HK-2 (cell line): Measurements from ENCODE around the gene KRR1.
"Not testable (repeated sequence)": the region's sequence is repeated elsewhere in the genome, so short reads cannot be mapped to it uniquely, and the experiment has no call there.

Experiments used
- DNase-seq: peaks from one replicate; pipeline ENCODE4 v3.0.0-alpha.2; 2018; ENCODE audit not compliant: unreplicated experiment

Gene KRR1

DNA sequence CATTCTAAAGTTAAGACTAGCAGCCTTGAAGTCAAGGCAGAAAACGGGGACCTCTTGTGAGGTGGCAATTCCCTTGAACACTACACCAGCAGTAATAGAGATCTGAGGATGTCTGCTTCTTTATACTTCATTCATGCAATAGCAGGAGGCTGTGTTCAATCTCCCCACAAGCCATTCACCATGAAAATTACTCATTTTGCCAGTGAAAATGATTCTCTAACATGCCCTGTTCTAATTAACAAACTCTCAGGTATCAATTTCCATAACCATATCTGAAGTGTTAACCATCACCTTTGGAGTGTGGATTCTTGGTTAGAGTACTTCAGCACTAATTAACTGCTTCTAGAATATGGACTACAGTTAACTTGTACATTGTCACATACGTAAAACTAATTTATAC, 34.3 kb downstream of the KRR1 start:
- DNase-seq: no peak

- DNase-seq: no peak
These were observed 35.3 kb downstream of the KRR1 start for GRCh38 chr12:75476071-75476470.

- no peak for DNase-seq
These were observed 37.3 kb downstream of the KRR1 start for GRCh38 chr12:75474116-75474515.

DNA sequence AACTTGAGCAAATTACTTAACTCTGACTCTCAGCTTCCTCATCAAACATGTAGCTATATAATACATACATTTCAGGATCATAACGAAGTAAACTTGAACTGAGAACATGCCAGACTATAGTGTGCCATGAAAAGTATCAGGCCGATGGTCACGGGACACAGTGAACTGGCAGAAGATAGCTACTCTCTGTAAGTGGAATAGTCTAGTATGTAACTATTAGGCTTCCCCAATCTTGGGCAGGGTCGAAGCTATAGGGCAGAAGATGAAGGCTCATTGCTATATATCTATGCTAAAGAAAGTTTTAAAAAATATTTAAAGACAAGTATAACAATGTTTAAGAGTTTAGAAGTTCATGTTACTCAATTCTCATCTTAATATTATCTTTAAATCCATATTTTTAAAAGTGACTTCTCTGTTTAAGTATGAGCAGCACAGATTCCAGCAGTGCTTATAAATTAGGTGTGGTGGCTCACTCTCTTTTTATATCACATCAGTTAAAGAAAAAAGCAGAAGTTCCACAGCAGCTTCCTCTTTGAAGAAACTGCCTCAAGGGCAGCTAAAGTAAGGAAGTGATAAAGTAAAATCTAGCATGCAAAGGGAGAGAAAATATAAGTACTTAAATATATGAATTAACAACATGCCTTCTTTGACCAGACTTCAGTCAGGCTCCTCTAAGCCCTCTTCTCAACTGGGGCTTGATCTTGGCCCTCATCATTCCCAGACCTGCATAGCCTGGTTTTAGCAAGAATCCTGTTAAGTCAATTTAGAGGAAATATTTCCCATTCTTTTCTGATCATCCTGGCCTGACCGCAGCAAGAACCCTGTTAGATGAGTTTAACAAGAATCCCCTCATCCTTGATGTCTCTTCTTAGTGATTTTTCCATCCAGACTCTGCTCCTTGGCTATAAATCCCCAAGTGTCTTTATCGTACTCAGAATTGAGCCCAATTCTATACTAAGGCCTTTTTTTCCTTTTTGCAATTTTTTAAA, 39.2 kb downstream of the KRR1 start:
- no peak for DNase-seq

- DNase-seq: no peak
These were observed 51.2 kb downstream of the KRR1 start for GRCh38 chr12:75460204-75460603.

GRCh38 chr12:75459755-75460154, 51.7 kb downstream of the KRR1 start:
- DNase-seq: no peak

GRCh38 chr12:75457866-75458265, 53.5 kb downstream of the KRR1 start:
- not testable (repeated sequence) for DNase-seq

DNA sequence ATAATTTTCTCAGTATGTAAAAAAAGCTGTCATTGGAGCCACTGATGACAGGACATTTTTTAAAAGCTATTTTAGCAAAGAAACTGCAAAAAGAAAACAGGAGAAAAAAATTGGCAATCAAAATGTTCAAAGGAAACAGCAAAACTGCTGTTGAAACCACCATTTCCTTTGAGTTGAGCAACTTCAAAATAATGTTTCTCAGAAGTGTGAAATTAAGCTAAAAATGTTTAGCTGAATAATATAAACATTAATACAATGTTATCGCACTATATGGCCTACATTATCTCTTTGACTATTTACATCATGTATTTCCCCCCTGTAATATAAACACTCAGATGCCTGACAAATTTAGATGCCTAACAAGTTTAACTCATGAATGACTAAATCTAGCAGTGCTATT, 54.2 kb downstream of the KRR1 start:
- DNase-seq: no peak

GRCh38 chr12:75455839-75456238, 55.6 kb downstream of the KRR1 start:
- DNase-seq: no peak

DNA sequence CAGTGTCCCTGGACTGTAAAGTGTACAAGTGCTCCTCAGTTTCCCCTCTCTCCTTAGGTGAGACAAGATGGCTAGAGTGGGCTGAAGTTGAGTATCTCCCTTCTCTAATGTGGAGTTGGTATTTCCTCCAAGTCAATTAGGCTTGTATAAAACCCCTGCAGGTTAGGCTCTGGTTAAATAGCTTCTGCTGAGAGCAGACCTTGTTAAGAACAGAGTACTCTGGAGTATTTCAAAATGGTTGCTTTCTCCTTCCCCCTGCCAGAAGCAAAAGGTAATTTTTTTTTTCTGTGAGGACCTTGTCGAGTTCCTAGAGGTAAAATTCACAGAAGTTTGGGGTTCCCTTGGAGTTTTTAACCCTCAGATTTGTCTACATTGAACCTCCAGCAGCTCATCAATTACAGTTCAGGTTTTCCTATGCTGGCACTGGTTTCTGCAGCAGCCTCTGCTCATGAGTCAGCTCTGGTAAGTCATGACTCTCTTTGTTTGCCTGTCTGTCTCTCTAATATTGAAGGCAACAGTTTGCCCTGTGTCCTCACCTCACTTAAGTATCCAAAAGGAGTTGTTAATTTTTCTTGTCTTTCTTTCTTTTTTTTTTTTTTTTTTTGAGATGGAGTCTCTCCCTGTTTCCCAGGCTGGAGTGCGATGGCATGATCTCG, 58.6 kb downstream of the KRR1 start:
- DNase-seq: no peak

GRCh38 chr12:75447691-75448393, 63.6 kb downstream of the KRR1 start:
- no peak for DNase-seq

DNA sequence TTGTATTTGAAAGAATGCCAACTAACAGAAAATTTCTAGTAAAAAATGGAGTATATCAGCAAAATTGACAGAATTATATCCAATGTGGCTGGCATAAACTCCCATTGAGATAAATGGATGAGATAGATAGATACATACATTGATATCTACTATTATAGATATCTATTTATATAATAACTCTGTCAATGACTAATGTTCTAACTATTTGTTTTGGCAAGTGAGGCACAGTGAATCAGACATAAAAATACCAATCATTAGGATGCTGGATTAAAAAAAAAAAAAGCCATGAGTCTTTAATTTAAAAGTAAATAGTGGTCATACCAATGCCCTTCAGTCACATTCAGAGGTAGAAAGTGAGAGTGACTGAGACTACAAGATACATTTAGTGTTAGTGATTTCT, 64.6 kb downstream of the KRR1 start:
- DNase-seq: no peak

DNA sequence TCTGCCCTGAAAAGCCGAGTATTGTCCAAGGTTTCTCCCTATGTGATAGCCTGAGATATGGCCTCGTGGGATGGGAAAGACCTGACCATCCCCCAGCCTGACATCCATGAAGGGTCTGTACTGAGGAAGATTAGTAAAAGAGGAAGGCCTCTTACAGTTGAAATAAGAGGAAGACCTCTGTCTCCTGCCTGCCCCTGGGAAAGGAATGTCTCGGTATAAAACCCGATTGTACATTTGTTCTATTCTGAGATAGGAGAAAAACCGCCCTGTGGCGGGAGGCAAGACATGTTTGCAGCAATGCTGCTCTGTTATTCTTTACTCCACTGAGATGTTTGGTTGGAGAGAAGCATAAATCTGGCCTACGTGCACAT, 66.3 kb downstream of the KRR1 start:
- DNase-seq: not testable (repeated sequence)

GRCh38 chr12:75444429-75445136, 66.8 kb downstream of the KRR1 start:
- DNase-seq: no peak

DNA sequence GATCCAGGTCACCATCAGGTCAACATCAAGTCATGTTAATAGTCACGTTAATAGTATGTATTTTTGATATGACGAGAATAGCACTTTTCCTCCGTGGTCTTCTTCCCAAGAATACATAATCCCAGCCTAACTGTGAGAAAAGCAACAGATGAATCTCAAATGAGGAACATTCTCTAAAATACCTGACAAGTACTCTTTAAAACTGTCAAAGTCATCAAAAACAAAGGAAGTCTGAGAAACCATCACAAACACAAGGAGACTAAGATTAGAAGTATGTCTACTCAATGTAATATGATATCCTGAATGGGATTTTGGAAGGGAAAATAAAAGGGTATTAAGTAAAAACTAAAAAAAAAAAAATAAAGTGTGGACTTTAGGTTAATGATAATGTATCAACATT, 67.7 kb downstream of the KRR1 start:
- no peak for DNase-seq

DNA sequence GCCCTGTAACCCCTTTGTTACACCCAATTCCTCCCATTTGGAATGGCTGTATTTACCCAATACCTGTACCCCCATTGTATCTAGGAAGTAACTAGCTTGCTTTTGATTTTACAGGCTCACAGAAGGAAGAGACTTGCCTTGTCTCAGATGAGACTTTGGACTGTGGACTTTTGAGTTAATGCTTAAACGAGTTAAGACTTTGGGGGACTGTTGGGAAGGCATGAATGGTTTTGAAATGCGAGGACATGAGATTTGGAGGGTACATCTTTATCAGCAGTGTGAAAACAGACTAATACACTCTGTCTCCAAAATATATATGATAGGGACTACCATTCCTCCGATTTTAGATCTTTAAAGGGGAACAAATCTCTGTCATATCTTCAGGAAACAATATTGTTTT, 69.0 kb downstream of the KRR1 start:
- not testable (repeated sequence) for DNase-seq

DNA sequence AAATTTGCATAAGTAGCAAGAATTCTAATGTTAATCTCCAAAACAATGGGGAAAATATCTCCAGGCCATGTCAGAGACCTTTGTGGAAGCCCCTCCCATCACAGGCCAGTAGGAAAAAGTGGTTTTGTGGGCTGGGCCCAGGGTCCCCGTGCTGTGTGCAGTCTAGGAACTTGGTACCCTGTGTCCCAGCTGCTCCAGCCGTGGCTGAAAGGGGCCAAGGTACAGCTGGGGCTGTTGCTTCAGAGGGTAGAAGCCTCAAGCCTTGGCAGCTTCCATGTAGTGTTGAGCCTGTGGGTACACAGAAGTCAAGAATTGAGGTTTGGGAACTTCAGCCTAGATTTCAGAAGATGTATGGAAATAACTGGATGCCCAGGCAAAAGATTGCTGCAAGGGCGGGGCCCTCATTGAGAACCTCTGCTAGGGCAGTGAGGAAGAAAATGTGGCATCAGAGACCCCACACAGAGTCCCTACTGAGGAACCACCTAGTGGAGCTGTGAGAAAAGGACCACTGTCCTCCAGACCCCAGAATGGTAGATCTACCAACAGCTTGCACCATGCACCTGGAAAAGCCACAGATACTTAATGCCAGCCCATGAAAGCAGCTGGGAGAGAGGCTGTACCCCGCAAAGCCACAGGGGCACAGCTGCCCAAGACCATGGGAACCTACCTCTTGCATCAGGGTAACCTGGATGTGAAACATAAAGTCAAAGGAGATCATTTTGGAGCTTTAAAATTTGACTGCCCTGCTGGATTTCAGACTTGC, 69.5 kb downstream of the KRR1 start:
- DNase-seq: not testable (repeated sequence)
